NCI-H2171 (cell line): ENCODE data around the gene USP54.
A peak's percentile ranks its signal among the peaks of the same experiment; 100 is the strongest.
"Not testable (repeated sequence)": the region's sequence is repeated elsewhere in the genome, so short reads cannot be mapped to it uniquely, and the experiment has no call there.

Experiments
- DNase-seq: peaks from one replicate; lab custom pipeline; 2025; lab: John Stamatoyannopoulos, UW

The USP54 gene

GRCh38 chr10:73590881-73591799 is at the start of gene USP54:
USP54 (minus strand) TSS chr10:73591342; CDS start chr10:73575658, 15,684 bp downstream.
- no peak for DNase-seq

- DNase-seq, result no peak
These were observed 48.1 kb upstream of the USP54 start for GRCh38 chr10:73639286-73639685.

GRCh38 chr10:73635781-73636180 is 44.6 kb upstream of the USP54 start:
- DNase-seq, result no peak

- DNase-seq, result no peak
These were observed 43.3 kb upstream of the USP54 start for GRCh38 chr10:73634421-73634820.

GRCh38 chr10:73629165-73629564 is 38.0 kb upstream of the USP54 start:
- no peak for DNase-seq

GRCh38 chr10:73628405-73628804 is 37.3 kb upstream of the USP54 start:
- DNase-seq, result no peak

- no peak for DNase-seq
These were observed 36.2 kb upstream of the USP54 start for GRCh38 chr10:73627300-73627699.

GRCh38 chr10:73625884-73626752 is 35.0 kb upstream of the USP54 start:
- DNase-seq, result peak; percentile 92

GRCh38 chr10:73625004-73625883 is 34.1 kb upstream of the USP54 start:
- peak; percentile 18 for DNase-seq

GRCh38 chr10:73623056-73623455 is 31.9 kb upstream of the USP54 start:
- no peak for DNase-seq

- not testable (repeated sequence) for DNase-seq
These were observed 29.8 kb upstream of the USP54 start for GRCh38 chr10:73620974-73621373.

- DNase-seq, result not testable (repeated sequence)
These were observed 26.0 kb upstream of the USP54 start for GRCh38 chr10:73617143-73617542.

- no peak for DNase-seq
These were observed 23.6 kb upstream of the USP54 start for GRCh38 chr10:73614720-73615119.

GRCh38 chr10:73609116-73609515 is 18.0 kb upstream of the USP54 start:
- no peak for DNase-seq

- DNase-seq, result no peak
These were observed 10.4 kb upstream of the USP54 start for GRCh38 chr10:73601486-73601921.

- no peak for DNase-seq
These were observed 6.2 kb upstream of the USP54 start for GRCh38 chr10:73597346-73597745.

GRCh38 chr10:73593812-73594211 is 2.7 kb upstream of the USP54 start:
- DNase-seq, result no peak

- DNase-seq, result no peak
These were observed 2.0 kb upstream of the USP54 start for GRCh38 chr10:73593110-73593509.

- peak; percentile 8 for DNase-seq
These were observed 975 bp upstream of the USP54 start for GRCh38 chr10:73591935-73592699.

GRCh38 chr10:73589563-73590126 is 1.5 kb downstream of the USP54 start:
- DNase-seq, result no peak

- DNase-seq, result no peak
These were observed 2.5 kb downstream of the USP54 start for GRCh38 chr10:73588656-73589055.
